Measurements from ENCODE around the gene HDAC10.

Gene HDAC10

DNA sequence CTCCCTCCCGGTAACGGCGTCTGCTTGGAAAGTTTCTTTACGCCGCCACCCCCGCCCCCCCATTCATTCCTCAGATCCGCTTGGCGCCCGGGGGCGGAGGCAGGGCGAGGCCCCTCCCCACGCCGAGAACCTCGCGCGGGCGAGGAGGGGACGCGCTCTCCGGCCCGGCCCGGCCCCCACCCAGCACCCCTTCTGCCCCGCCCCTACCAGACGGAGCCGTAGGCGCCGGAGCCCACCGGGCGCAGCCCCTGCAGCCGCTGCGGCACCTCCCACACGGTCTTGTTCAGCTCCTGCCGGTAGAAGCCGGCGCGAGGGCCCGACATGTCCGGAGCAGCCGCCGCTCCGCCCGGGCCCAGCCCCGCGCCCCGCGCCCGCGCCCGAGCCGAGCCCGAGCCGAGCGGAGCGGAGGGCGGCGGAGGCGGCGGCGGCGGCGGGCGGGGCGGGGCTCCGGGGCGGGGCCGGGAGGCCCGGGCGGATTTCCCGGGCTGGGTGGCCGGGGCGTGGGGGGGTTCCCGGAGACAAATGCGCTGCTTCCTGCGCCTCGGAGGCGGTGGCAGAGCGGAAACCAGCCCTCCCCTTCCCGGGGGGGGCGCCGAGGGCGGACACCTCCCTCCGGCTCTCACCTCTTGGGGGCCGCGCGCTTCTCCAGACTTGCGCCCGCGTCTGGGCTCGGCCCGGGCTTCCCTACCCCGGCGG is 19.1 kb upstream of the HDAC10 start, which contains the start of gene MAPK11:
MAPK11 (minus strand) TSS at position 411 of the 696 bp plus-strand sequence; CDS start at position 323, 88 bp downstream.
- DNase-seq (ENCODE audit: low spot score): no peak

DNA sequence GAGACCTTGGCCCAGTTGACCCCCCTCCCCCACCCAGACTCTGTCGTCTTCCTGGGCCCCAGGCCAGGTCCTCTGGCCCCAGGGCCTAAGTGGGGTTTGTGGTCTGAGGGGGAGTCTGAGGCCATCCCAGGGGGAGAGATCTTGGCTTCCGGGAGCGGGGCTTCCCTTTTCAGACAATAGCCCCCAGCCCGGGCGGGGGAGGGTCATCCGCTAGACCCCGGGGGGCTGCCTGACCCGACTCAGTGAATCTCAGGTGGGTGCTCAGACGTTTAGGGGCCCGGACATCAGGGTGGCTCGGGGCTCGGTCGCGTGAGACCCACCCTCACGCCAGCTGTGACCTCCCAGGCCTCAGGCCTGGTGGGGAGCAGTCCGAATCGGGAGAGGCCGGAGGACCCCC is 18.5 kb upstream of the HDAC10 start:
- DNase-seq (ENCODE audit: low spot score): no peak

DNA sequence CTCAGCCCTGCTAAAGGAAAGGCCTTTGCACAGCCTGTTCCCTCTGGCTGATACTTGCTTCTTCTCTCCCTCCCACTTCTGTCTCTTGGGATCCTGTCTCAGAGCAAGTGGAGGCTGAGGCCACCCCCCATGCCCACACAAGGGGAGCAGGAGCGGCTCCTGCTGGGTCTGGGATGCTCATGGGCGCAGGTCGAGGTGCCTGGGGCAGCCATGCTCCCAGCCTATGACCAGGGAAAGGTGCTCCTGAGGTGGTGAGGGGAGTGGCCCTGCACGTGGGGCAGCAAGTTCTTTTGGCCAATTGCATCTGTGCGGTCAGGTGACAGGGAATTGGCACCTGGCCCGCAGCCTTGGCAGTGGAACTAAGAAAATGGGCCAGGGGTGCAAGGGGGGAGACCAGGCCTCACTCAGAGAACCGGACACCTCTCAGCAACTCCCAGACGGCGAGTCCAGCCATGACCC is 17.6 kb upstream of the HDAC10 start:
- no peak for DNase-seq (ENCODE audit: low spot score)

DNA sequence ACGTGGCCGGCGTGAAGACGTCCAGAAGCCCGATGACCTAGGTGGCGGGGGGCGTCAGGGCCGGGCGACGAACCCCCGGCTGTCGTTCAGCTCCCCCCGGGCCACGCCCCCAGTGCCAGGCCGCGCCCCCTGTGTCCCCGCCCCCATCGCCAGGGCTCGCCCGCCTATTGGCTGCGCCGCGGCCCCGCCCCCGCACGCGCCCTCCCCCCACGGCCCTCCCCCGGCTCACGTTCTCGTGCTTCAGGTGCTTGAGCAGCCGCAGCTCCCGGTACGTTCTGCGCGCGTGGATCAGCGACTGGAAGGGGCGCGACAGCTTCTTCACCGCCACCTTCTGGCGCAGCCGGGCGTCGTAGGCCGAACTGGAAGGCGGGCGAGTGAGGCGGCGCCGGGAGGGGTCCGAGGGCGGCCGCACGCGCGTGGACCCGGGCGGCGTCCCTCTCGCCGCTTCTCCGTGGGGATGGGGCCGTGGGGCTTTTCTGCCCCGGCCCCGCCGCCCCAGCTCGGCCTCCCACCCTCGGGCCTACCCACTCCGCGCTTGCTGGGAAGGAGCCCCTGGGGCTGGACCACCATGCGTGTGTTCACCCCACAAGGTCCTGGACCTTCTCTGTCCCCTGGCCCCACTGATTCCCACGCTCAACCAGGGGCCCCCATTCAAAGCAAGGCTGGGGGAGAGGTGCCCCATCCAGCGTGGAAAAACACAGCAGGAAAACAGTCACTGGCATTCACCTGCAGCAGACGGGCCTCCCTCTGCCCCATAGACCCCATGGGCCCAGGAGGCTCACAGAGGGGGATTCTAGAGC is 16.7 kb upstream of the HDAC10 start:
- no peak for DNase-seq (ENCODE audit: low spot score)

DNA sequence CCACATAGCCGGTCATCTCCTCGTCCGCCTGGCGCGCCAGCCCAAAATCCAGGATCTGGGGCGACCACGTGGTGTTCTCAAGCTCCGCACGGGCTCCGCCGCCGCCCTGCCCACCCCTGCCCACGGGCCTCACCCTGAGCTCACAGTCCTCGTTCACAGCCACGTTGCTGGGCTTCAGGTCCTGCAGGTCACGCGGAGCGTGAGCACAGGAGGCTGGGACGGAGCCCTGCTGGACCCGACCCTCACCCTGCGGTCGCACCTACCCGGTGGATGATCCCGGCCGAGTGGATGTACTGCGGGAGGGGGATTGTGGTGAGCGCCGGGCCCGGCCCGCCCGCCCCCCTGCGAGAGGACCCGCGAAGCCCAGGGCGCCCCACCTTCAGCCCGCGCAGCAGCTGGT is 15.9 kb upstream of the HDAC10 start:
- DNase-seq (ENCODE audit: low spot score): no peak

GRCh38 chr22:50264946-50265669 is 14.0 kb upstream of the HDAC10 start:
- no peak for DNase-seq (ENCODE audit: low spot score)

DNA sequence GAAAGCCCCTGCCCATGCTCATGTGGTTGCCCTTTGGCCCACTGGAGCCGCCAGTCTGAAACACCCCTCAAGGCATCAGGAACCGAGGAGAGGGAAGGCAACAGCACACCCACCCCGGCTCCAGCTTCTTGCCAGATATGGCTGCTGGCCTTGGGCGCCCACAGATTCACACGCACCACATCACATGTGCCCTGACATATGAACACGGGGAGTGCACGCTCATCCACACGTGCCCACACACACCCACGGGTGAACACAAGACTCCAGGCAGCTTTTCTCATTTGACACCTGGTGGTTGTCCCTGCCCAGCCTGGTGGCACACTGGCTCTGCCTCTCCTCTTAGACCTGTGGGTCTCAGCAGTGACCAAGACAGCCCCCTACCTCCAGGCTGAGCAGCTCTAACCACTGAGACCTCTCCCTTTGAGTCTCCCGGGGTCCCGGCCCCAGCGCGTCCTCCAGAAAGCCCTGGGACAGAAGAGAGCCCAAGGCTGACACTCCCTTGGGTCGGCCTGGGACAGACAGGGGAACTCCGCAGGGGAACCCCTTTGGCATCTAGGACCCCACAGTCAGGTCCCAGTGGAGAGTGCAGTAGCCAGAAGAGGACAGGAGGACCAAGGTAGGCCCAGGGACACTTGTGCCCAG is 13.2 kb upstream of the HDAC10 start:
- no peak for DNase-seq (ENCODE audit: low spot score)

- no peak for DNase-seq (ENCODE audit: low spot score)
Measured at GRCh38 chr22:50262973-50263617, 12.0 kb upstream of the HDAC10 start.

DNA sequence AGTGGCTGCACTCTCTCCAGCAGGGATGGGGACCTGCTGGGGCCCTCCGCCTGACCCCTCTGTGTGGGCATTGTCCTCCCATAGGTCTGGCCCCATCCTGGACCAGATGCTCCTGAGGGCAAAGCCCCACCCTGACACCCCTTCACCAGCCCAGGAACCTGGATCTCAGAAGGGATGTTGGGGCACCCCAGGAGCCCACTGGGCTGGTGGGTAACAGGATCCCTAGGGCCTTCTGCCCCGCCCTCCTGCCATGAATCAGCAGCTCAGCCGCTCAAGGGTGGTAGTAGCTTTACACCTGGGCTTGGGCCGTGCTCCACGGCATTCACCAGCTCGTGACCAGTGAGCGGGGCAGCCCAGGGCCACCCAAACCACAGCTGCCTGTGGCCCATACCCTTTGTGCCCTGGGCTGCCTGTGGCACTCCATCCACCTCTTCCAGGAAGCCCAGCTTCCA is 11.4 kb upstream of the HDAC10 start:
- no peak for DNase-seq (ENCODE audit: low spot score)

- no peak for DNase-seq (ENCODE audit: low spot score)
Measured at GRCh38 chr22:50261615-50262459, 10.8 kb upstream of the HDAC10 start, which contains the start of gene MAPK12. Gene MAPK12 (minus strand): TSS chr22:50261683. CDS start chr22:50261509, 174 bp downstream.

DNA sequence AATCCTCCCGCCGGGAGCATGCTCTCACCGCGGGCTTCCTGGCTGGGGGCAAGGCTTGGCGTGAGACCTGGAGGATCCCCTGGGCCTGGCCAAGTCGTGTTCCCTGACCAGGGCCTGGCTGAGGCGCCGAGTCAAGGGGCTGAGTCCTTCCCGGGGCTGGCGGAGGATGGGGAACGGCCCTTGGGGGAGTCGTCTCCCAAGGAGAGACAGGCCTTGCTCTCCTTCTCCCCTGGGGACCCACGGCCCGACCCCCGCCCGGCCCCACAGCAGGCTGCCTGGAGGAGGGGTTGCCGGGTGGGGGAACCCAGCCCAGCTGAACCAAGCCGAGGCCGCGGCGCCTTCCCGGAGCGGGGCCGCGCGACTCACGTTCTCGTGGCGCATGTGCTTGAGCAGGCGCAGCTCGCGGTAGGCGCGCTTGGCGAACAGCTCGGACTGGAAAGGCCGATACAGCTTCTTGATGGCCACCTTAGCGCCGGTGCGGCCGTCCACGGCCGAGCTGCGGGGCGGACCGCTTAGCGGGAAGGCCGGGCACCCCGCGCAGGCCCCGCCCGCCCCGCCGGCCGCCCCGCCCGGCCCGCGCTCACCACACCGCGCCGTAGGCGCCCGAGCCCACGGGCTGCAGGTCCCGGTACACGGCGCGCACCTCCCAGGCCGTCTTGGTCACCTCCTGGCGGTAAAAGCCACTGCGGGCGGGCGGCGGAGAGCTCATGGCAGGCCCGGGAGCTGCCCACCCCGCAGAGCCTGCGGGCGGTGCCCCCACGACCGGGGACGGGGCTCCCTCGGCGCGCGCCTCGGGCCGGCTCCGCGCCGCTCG is 9.9 kb upstream of the HDAC10 start:
- peak; percentile 42 for DNase-seq (ENCODE audit: low spot score)

DNA sequence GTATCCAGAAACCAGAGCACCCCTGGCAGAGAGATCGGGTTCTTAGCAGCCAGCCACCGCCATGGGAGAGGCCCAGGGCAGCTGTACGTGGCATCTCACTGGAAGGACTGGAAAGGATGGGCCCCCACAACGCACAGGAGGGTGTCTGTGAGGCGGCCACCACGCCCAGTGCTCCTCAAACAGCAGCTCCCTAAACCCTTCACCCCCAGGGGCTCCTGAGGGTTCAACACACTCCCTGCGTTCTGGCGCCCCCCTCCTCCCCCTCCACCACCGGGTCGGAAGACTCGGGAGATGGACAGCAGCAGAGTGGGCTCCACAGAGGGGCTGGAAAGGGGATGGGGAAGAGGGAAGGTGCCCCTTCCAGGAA is 9.4 kb upstream of the HDAC10 start:
- no peak for DNase-seq (ENCODE audit: low spot score)

DNA sequence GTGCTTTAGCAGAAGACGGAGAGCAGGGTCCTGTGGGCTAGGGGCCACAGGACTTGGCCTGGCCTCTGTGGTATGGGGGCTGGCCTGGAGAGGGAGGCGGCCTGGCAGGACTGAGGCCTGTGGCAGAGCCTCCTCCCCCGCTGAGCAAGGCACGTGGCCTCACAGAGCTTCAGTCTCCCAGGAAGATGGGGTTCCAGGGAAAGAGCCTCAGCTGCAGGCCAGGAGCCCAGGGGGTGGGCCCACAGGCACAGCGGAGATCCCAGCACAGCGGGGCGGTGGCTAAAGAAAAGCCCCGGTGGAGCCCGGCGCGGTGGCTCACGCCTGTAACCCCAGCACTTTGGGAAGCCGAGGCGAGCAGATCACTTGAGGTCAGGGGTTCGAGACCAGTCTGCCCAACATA is 8.2 kb upstream of the HDAC10 start:
- DNase-seq (ENCODE audit: low spot score): no peak

DNA sequence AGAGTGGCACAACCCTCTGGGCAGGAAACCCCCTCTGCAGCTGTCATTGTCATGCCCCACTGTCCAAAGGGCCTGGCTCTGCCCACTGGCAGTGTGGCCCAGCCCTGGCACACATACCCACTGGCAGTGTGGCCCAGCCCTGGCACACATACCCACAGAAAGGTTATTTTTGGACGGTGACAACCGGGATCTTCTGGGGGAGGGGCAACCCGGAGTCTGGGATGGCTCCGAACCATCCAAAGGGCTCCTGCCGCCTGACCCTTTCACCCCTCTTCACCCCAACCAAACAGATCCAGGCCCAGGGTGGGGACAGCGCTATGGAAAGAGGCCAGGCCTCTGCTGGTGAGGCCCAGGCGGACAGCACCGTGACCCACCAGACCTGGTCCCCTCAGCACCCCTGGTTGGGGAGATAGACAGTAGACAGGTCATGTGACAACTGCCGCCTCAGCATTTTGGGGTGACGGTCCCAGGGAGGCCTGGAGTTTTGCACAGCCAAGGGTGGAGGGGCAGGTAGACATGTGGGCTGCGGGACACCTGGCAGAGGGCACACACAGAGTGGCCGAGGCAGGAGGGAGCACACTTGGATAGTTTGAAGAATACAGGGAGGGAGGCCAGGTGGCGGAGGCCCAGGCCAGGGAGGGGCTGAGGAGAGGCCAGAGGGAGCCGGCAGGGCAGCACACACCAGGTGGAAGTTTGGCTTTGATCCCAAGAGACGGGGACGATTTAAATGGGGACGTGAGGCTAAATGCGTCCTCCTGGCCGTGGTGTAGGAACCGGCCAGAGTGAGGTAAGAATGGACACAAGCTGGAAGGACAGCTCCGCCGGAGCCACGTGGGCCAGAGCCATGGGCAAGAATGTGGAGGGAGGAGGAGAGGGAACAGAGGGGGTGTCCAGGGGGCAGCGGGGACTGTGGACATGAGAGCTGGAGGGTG is 7.6 kb upstream of the HDAC10 start:
- DNase-seq (ENCODE audit: low spot score): no peak

DNA sequence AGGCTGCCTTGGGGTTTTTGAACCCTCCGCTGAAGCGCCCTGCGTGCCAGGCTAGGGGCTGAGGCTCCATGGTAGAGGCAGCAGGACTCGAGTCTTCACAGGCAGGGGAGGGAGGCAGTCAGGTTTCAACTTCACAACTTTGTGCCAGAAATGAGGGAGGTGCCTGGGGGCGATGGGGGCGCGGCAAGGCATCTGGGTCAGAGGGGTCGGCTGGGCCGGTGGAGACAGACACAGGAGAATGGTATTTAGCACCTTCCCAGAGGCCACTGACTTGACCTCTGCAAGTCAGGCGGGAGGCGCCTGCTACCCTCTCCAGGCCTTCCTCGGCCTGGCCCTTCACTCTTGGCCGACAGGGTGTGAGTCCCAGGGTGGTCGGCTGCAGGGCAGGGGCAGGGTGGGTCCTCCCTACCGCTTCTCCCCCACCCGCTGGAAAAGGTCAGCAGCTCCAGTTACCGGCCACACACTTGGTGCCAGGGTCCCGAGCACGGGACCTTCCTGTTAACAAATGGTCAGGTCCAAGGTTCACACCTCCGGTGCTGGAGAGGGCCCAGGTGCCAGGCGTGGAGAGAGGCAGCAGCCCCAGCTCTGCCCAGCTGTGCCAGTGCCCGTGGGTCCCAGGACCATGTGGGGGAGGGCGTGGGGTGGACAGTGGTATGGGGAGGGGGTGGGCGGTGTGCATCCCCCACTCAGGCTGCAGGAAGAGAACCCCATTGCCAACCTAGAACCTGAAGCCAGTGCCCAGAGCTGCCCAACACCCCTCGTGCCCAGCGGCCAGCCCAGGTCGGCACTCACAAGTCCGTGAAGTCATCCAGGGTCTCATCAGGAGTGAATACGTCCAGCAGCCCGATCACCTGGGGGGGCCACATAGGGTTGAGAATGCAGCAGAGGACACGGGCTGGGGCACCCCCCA is 6.6 kb upstream of the HDAC10 start:
- DNase-seq (ENCODE audit: low spot score): no peak

DNA sequence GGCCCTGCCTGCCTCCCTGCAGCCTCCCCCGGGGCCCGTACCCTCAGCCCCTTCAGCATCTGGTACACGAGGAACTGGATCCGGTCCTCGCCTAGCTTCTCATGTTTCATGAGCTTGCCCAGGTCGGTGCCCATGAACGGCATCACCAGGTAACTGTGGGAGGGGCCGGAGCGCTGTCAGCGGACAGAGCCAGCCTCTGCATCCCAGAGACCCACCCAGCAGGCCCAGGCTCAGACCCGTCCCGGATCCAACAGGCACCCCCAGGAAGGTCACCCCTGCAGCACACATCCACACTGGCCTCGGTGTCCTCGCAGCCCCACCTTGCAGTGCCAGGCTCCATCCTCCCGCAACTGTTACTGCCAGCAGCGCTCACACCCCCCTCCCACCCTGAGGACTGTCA is 6.0 kb upstream of the HDAC10 start:
- DNase-seq (ENCODE audit: low spot score): no peak

DNA sequence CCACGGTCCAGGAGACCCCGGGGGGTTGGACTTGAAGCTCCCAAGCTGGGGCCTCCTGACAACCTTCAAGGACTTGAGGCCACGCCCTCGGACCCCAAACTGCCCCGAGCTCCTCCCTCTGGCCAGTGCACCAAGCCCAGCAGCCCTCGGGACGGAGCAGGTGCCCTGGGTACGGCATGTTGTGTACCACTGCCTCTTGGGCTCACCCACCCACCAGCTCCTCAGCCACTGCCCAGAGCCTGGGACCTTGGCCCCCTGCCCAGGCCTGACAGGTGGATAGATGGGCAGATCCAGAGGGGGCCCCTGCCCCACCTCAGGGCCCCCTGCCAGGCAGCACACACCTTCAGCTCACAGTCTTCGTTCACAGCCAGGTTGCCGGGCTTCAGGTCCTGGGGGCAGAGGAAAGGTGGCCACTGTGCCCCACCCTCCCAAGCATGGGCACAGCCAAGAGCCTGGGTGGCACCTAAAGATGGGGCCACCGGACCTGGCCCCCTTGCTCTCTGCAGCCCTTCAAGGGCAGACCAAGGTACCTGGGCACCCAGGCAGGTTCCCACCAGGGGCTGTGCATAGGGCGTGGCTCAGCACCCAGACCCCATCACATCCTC is 5.3 kb upstream of the HDAC10 start:
- DNase-seq (ENCODE audit: low spot score): no peak
